Mesendoderm (in vitro differentiated cells): ENCODE data around the gene MAGEA4.
"Not testable (repeated sequence)": the region's sequence is repeated elsewhere in the genome, so short reads cannot be mapped to it uniquely, and the experiment has no call there.

ENCODE experiments used
- DNase-seq: peaks from one replicate; pipeline ENCODE4 v3.0.0; 2013
- H2AK5ac ChIP-seq: 2 replicates; pipeline ENCODE4 v1.6.1; 2013; ENCODE audit warnings: low read length, inconsistent platforms
- H2BK120ac ChIP-seq: 2 replicates; pipeline ENCODE4 v1.6.1; 2013; ENCODE audit warnings: low read depth, mild to moderate bottlenecking, low read length, moderate library complexity, mixed read lengths
- H2BK15ac ChIP-seq: replicated peaks from 2 replicates; pipeline ENCODE4 v1.6.1; 2013; ENCODE audit warnings: low read depth, mild to moderate bottlenecking, moderate library complexity
- H2BK5ac ChIP-seq: 2 replicates; pipeline ENCODE4 v1.6.1; 2013; ENCODE audit warnings: low read length, inconsistent platforms
- H3K18ac ChIP-seq: 2 replicates; pipeline ENCODE4 v1.6.1; 2013; ENCODE audit warnings: mild to moderate bottlenecking, low read length, mixed read lengths
- H3K23ac ChIP-seq: one replicate; pipeline ENCODE4 v1.6.1; 2013; ENCODE audit warnings: low read length
- H3K27ac ChIP-seq: 2 replicates; pipeline ENCODE4 v1.5.1; 2013; ENCODE audit warnings: low read depth, mild to moderate bottlenecking, inconsistent platforms, low read length, moderate library complexity
- H3K27me3 ChIP-seq: 2 replicates; pipeline ENCODE4 v1.6.1; 2013; ENCODE audit warnings: low read length, control low read depth, mild to moderate bottlenecking, inconsistent platforms; ENCODE audit not compliant: insufficient read depth, poor library complexity
- H3K36me3 ChIP-seq: 2 replicates; pipeline ENCODE4 v1.6.1; 2013; ENCODE audit warnings: low read length, inconsistent platforms; ENCODE audit not compliant: control insufficient read depth, insufficient read depth
- H3K4ac ChIP-seq: one replicate; pipeline ENCODE4 v1.6.1; 2013; ENCODE audit warnings: low read depth, mild to moderate bottlenecking, low read length, moderate library complexity
- H3K4me1 ChIP-seq: 2 replicates; pipeline ENCODE4 v1.6.1; 2013; ENCODE audit warnings: low read depth, low read length, inconsistent platforms; ENCODE audit not compliant: control insufficient read depth
- H3K4me2 ChIP-seq: 2 replicates; pipeline ENCODE4 v1.6.1; 2013; ENCODE audit warnings: low read length
- H3K4me3 ChIP-seq: 2 replicates; pipeline ENCODE4 v1.5.1; 2013; ENCODE audit warnings: mild to moderate bottlenecking, low read length
- H3K56ac ChIP-seq: one replicate; pipeline ENCODE4 v1.6.1; 2013; ENCODE audit warnings: low read length
- H3K79me1 ChIP-seq: 2 replicates; pipeline ENCODE4 v1.6.1; 2013; ENCODE audit warnings: low read length, inconsistent platforms
- H3K79me2 ChIP-seq: 2 replicates; pipeline ENCODE4 v1.6.1; 2013; ENCODE audit warnings: mild to moderate bottlenecking, low read length; ENCODE audit not compliant: control insufficient read depth, insufficient read depth
- H3K9ac ChIP-seq: 2 replicates; pipeline ENCODE4 v1.6.1; 2013; ENCODE audit warnings: low read length, inconsistent platforms
- H4K5ac ChIP-seq: one replicate; pipeline ENCODE4 v1.6.1; 2013; ENCODE audit warnings: low read length
- H4K8ac ChIP-seq: one replicate; pipeline ENCODE4 v1.6.1; 2013; ENCODE audit warnings: low read depth, mild to moderate bottlenecking, control low read depth, low read length, moderate library complexity
- WGBS: extraction: QIAGEN DNeasy Blood & Tissue Kit; methylation state at CpG from one replicate; pipeline ENCODE4 v1.1.7; 2013; ENCODE audit warnings: low lambda C conversion rate, missing lambda C conversion rate; ENCODE audit not compliant: insufficient coverage; ENCODE audit errors: extremely low coverage; 5-methylcytosine and 5-hydroxymethylcytosine counted together

The MAGEA4 gene

GRCh38 chrX:151902813-151903591, 9.7 kb upstream of the MAGEA4 start:
- H3K36me3 ChIP-seq: no peaks in the 10 kb centered on the region
- no peaks in the 10 kb centered on the region for H3K79me2 ChIP-seq
- peak; percentile 1 for DNase-seq
- H3K4ac ChIP-seq: no peak overlapping the region
- no peak overlapping the region for H2AK5ac ChIP-seq
- H3K23ac ChIP-seq: no peak overlapping the region
- H4K8ac ChIP-seq: no peak overlapping the region
- no peak overlapping the region for H3K9ac ChIP-seq
- H3K4me2 ChIP-seq: no peak overlapping the region
- H3K27me3 ChIP-seq: no peaks in the 10 kb centered on the region
- H2BK5ac ChIP-seq: no peak overlapping the region
- no peak overlapping the region for H4K5ac ChIP-seq
- H2BK120ac ChIP-seq: no peak overlapping the region
- no peaks in the 10 kb centered on the region for H3K4me1 ChIP-seq
- no peak overlapping the region for H3K27ac ChIP-seq
- H3K18ac ChIP-seq: no peak overlapping the region
- no peak overlapping the region for H3K56ac ChIP-seq
- H2BK15ac ChIP-seq: no peak overlapping the region
- no peak overlapping the region for H3K4me3 ChIP-seq
- H3K79me1 ChIP-seq: no peaks in the 10 kb centered on the region
- no CpG with 5 or more reads among the region's 6 CpGs for WGBS

GRCh38 chrX:151904989-151905388, 7.7 kb upstream of the MAGEA4 start:
- no peak overlapping the region for H2BK120ac ChIP-seq
- no peak overlapping the region for H3K23ac ChIP-seq
- no peak overlapping the region for H3K9ac ChIP-seq
- no peak overlapping the region for H3K4me2 ChIP-seq
- no peak overlapping the region for H3K56ac ChIP-seq
- H3K27ac ChIP-seq: no peak overlapping the region
- H2BK15ac ChIP-seq: no peak overlapping the region
- H3K36me3 ChIP-seq: no peaks in the 10 kb centered on the region
- no peaks in the 10 kb centered on the region for H3K79me1 ChIP-seq
- no peak overlapping the region for H3K4ac ChIP-seq
- WGBS: no CpG with 5 or more reads among the region's 12 CpGs
- no peaks in the 10 kb centered on the region for H3K4me1 ChIP-seq
- no peaks in the 10 kb centered on the region for H3K27me3 ChIP-seq
- H2BK5ac ChIP-seq: no peak overlapping the region
- DNase-seq: no peak
- H3K4me3 ChIP-seq: no peak overlapping the region
- H4K5ac ChIP-seq: no peak overlapping the region
- no peaks in the 10 kb centered on the region for H3K79me2 ChIP-seq
- H2AK5ac ChIP-seq: no peak overlapping the region
- H4K8ac ChIP-seq: no peak overlapping the region
- H3K18ac ChIP-seq: no peak overlapping the region

GRCh38 chrX:151912221-151912620, 468 bp upstream of the MAGEA4 start:
- no peak for DNase-seq
- Histone ChIP-seq H3K4ac (no peak overlapping the region), H3K4me1 (no peaks in the 10 kb centered on the region), H2BK15ac (no peak overlapping the region), H3K4me3 (no peak overlapping the region), H2BK120ac (no peak overlapping the region), H3K36me3 (no peaks in the 10 kb centered on the region), H3K27me3 (no peaks in the 10 kb centered on the region), H4K8ac (no peak overlapping the region), H3K9ac (no peak overlapping the region), H3K27ac (no peak overlapping the region), H3K56ac (no peak overlapping the region), H2AK5ac (no peak overlapping the region), H3K79me1 (no peaks in the 10 kb centered on the region), H3K18ac (no peak overlapping the region), H3K79me2 (no peaks in the 10 kb centered on the region), H2BK5ac (no peak overlapping the region), H3K4me2 (no peak overlapping the region), H3K23ac (no peak overlapping the region), H4K5ac (no peak overlapping the region)
- no CpG with 5 or more reads among the region's 11 CpGs for WGBS

GRCh38 chrX:151918736-151919135, 6.0 kb downstream of the MAGEA4 start:
- not testable (repeated sequence) for H4K8ac ChIP-seq, H3K27me3 ChIP-seq, H4K5ac ChIP-seq, H3K4me3 ChIP-seq, H3K79me2 ChIP-seq, H3K27ac ChIP-seq, H3K4me2 ChIP-seq, H2BK5ac ChIP-seq, H2BK15ac ChIP-seq, H3K4ac ChIP-seq, H2BK120ac ChIP-seq, H3K79me1 ChIP-seq, H3K23ac ChIP-seq, H3K4me1 ChIP-seq, H2AK5ac ChIP-seq, H3K9ac ChIP-seq, H3K18ac ChIP-seq, H3K56ac ChIP-seq, DNase-seq, H3K36me3 ChIP-seq
- no CpG with 5 or more reads among the region's 18 CpGs for WGBS

- H3K18ac ChIP-seq: no peak overlapping the region
- no peak overlapping the region for H3K4ac ChIP-seq
- H3K79me2 ChIP-seq: no peaks in the 10 kb centered on the region
- no peak overlapping the region for H3K27ac ChIP-seq
- no peak overlapping the region for H3K23ac ChIP-seq
- no peak overlapping the region for H2AK5ac ChIP-seq
- H3K4me1 ChIP-seq: no peaks in the 10 kb centered on the region
- no peak overlapping the region for H3K9ac ChIP-seq
- no peak overlapping the region for H2BK120ac ChIP-seq
- H2BK15ac ChIP-seq: no peak overlapping the region
- H4K8ac ChIP-seq: no peak overlapping the region
- H3K27me3 ChIP-seq: no peaks in the 10 kb centered on the region
- DNase-seq: no peak
- no peaks in the 10 kb centered on the region for H3K36me3 ChIP-seq
- no peaks in the 10 kb centered on the region for H3K79me1 ChIP-seq
- H3K4me2 ChIP-seq: no peak overlapping the region
- H3K56ac ChIP-seq: no peak overlapping the region
- H2BK5ac ChIP-seq: no peak overlapping the region
- WGBS: no CpG with 5 or more reads among the region's 11 CpGs
- H3K4me3 ChIP-seq: no peak overlapping the region
- no peak overlapping the region for H4K5ac ChIP-seq
Observed at GRCh38 chrX:151919610-151920009, 6.9 kb downstream of the MAGEA4 start.

- Histone ChIP-seq H3K27ac (no peak overlapping the region), H3K4ac (no peak overlapping the region), H2AK5ac (no peak overlapping the region), H3K23ac (no peak overlapping the region), H4K5ac (no peak overlapping the region), H3K56ac (no peak overlapping the region), H3K27me3 (no peaks in the 10 kb centered on the region), H2BK5ac (no peak overlapping the region), H3K79me1 (no peaks in the 10 kb centered on the region), H3K36me3 (no peaks in the 10 kb centered on the region), H4K8ac (no peak overlapping the region), H3K4me1 (no peaks in the 10 kb centered on the region), H2BK120ac (no peak overlapping the region), H3K4me2 (no peak overlapping the region), H3K9ac (no peak overlapping the region), H2BK15ac (no peak overlapping the region), H3K79me2 (no peaks in the 10 kb centered on the region), H3K4me3 (no peak overlapping the region), H3K18ac (no peak overlapping the region)
- no peak for DNase-seq
- no CpG with 5 or more reads among the region's 12 CpGs for WGBS
Observed at GRCh38 chrX:151920101-151920500, 7.4 kb downstream of the MAGEA4 start.
